ENCODE measurements around the gene KCNQ1. TPM values are rescaled to one million over a fixed set of nuclear protein-coding genes. Genes with fewer than 3 reads are reported as not detected.

KCNQ1 gene
- total and polyA plus RNA-seq, 2 experiments from 2014 or later = 0.45 to 0.87 TPM

DNA sequence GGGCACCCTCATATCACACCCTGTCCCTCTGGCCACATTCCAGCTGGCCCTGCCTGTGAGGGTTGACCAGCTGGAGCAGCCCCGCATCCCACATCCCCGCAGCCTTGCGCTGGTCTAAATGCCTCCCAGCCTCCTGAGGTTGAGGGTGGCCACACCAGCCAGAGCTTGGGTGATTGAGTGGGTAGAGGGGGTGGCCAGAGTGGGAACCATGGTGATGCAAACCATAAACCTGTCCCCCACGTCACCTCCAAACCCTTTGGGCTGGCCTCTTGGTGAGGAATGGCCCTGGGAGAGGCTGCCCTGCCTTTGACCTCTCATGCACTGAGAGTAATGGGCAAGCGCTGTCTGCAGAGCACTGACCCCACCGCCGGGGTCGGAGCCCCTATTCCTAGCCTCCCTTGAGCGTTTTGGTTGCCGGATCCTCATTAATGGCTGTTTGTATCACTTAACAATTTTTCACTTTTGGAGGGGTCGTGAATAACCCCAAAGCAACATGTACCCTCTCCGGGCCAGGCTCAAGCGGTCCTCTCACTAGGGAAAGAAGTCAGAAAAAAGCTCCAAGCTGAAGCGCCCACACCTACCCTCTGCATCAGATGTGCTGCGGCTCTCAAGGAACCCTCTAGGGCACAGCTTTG lies 271.0 kb downstream of the KCNQ1 start:
- H3K27me3 Mint-ChIP-seq (ENCODE audit: insufficient read depth, low read depth, poor library complexity) = peaks cover 67% of the 10 kb centered on the region
- Histone ChIP-seq H3K4me2 (no peak overlapping the region), H3K79me2 (replicated peaks; ENCODE audit: insufficient read depth) (no peaks in the 10 kb centered on the region), H3K27ac (ENCODE audit: low read depth) (no peak overlapping the region), H3K9me2 (ENCODE audit: insufficient read depth) (no peaks in the 10 kb centered on the region), H3K4me1 (ENCODE audit: insufficient read depth) (peaks cover 21% of the 10 kb centered on the region), H3K4me3 (no peak overlapping the region), H4K20me1 (replicated peaks; ENCODE audit: insufficient read depth) (no peaks in the 10 kb centered on the region), H3F3A (replicated peaks; ENCODE audit: low read depth) (no peaks in the 10 kb centered on the region), H3K36me3 (ENCODE audit: insufficient read depth) (peaks cover 2% of the 10 kb centered on the region), H2AFZ (no peak overlapping the region), H3K27me3 (ENCODE audit: insufficient read depth) (peaks cover 79% of the 10 kb centered on the region)
- ATAC-seq (no peak), DNase-seq (ENCODE audit: low spot score) (no peak)
- H3K36me3 Mint-ChIP-seq (ENCODE audit: low read depth) = 0 out of 3 replicates have a peak, but pooled peaks cover 6% of the 10 kb centered on the region
- H3K27ac Mint-ChIP-seq = no peak overlapping the region
- H3K9me3 Mint-ChIP-seq = peaks cover 6% of the 10 kb centered on the region; the same call in 2 of the 3 replicates
- H3K4me1 Mint-ChIP-seq = peaks cover 33% of the 10 kb centered on the region
- TF ChIP-seq CREB1 (CRISPR knock-in tag; IDR thresholded peaks at IDR 0.05; ENCODE audit: low read depth) = no peak
- TF ChIP-seq NANOG (IDR thresholded peaks at IDR 0.05; ENCODE audit: borderline replicate concordance) = no peak
- TF ChIP-seq, protein P1, sequence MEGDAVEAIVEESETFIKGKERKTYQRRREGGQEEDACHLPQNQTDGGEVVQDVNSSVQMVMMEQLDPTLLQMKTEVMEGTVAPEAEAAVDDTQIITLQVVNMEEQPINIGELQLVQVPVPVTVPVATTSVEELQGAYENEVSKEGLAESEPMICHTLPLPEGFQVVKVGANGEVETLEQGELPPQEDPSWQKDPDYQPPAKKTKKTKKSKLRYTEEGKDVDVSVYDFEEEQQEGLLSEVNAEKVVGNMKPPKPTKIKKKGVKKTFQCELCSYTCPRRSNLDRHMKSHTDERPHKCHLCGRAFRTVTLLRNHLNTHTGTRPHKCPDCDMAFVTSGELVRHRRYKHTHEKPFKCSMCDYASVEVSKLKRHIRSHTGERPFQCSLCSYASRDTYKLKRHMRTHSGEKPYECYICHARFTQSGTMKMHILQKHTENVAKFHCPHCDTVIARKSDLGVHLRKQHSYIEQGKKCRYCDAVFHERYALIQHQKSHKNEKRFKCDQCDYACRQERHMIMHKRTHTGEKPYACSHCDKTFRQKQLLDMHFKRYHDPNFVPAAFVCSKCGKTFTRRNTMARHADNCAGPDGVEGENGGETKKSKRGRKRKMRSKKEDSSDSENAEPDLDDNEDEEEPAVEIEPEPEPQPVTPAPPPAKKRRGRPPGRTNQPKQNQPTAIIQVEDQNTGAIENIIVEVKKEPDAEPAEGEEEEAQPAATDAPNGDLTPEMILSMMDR (conservative IDR thresholded peaks at IDR 0.05; ENCODE audit: low read depth in 2 of 2) = no peak
- TF ChIP-seq, protein P2, sequence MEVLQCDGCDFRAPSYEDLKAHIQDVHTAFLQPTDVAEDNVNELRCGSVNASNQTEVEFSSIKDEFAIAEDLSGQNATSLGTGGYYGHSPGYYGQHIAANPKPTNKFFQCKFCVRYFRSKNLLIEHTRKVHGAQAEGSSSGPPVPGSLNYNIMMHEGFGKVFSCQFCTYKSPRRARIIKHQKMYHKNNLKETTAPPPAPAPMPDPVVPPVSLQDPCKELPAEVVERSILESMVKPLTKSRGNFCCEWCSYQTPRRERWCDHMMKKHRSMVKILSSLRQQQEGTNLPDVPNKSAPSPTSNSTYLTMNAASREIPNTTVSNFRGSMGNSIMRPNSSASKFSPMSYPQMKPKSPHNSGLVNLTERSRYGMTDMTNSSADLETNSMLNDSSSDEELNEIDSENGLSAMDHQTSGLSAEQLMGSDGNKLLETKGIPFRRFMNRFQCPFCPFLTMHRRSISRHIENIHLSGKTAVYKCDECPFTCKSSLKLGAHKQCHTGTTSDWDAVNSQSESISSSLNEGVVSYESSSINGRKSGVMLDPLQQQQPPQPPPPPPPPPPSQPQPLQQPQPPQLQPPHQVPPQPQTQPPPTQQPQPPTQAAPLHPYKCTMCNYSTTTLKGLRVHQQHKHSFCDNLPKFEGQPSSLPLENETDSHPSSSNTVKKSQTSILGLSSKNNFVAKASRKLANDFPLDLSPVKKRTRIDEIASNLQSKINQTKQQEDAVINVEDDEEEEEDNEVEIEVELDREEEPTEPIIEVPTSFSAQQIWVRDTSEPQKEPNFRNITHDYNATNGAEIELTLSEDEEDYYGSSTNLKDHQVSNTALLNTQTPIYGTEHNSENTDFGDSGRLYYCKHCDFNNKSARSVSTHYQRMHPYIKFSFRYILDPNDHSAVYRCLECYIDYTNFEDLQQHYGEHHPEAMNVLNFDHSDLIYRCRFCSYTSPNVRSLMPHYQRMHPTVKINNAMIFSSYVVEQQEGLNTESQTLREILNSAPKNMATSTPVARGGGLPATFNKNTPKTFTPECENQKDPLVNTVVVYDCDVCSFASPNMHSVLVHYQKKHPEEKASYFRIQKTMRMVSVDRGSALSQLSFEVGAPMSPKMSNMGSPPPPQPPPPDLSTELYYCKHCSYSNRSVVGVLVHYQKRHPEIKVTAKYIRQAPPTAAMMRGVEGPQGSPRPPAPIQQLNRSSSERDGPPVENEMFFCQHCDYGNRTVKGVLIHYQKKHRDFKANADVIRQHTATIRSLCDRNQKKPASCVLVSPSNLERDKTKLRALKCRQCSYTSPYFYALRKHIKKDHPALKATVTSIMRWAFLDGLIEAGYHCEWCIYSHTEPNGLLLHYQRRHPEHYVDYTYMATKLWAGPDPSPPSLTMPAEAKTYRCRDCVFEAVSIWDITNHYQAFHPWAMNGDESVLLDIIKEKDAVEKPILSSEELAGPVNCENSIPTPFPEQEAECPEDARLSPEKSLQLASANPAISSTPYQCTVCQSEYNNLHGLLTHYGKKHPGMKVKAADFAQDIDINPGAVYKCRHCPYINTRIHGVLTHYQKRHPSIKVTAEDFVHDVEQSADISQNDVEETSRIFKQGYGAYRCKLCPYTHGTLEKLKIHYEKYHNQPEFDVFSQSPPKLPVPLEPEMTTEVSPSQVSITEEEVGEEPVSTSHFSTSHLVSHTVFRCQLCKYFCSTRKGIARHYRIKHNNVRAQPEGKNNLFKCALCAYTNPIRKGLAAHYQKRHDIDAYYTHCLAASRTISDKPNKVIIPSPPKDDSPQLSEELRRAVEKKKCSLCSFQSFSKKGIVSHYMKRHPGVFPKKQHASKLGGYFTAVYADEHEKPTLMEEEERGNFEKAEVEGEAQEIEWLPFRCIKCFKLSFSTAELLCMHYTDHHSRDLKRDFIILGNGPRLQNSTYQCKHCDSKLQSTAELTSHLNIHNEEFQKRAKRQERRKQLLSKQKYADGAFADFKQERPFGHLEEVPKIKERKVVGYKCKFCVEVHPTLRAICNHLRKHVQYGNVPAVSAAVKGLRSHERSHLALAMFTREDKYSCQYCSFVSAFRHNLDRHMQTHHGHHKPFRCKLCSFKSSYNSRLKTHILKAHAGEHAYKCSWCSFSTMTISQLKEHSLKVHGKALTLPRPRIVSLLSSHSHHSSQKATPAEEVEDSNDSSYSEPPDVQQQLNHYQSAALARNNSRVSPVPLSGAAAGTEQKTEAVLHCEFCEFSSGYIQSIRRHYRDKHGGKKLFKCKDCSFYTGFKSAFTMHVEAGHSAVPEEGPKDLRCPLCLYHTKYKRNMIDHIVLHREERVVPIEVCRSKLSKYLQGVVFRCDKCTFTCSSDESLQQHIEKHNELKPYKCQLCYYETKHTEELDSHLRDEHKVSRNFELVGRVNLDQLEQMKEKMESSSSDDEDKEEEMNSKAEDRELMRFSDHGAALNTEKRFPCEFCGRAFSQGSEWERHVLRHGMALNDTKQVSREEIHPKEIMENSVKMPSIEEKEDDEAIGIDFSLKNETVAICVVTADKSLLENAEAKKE (CRISPR knock-in tag; IDR thresholded peaks at IDR 0.05) = no peak
- TF ChIP-seq STAT1 (IDR thresholded peaks at IDR 0.05; ENCODE audit: unreplicated experiment) = no peak
- no peak for TF ChIP-seq EZH2 (IDR thresholded peaks at IDR 0.05; ENCODE audit: low read depth, unreplicated experiment)
- TF ChIP-seq, protein P3, sequence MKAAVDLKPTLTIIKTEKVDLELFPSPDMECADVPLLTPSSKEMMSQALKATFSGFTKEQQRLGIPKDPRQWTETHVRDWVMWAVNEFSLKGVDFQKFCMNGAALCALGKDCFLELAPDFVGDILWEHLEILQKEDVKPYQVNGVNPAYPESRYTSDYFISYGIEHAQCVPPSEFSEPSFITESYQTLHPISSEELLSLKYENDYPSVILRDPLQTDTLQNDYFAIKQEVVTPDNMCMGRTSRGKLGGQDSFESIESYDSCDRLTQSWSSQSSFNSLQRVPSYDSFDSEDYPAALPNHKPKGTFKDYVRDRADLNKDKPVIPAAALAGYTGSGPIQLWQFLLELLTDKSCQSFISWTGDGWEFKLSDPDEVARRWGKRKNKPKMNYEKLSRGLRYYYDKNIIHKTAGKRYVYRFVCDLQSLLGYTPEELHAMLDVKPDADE (IDR thresholded peaks at IDR 0.05) = no peak
- no peak for TF ChIP-seq POLR2AphosphoS5 (IDR thresholded peaks at IDR 0.05; ENCODE audit: low read depth)
- H3K4me3 Mint-ChIP-seq = no peak overlapping the region; the same call in 2 of the 3 replicates

Measured in GM23338 (cell line).